Measurements from ENCODE around the gene SFSWAP. TPM values are rescaled to one million over a fixed set of nuclear protein-coding genes. Genes with fewer than 3 reads are reported as not detected.
A peak's percentile ranks its signal among the peaks of the same experiment; 100 is the strongest.

SFSWAP gene
- total and polyA plus RNA-seq, 5 donors from 2014 or later, result 14.6 to 105 (median 18.3) TPM

GRCh38 chr12:131828671-131829355, 117.9 kb downstream of the SFSWAP start:
- ATAC-seq (ENCODE audit: low read depth in 2 of 2) (no peak), DNase-seq (peak in 1 of 3 donors; percentile 24)
- no peak overlapping the region for H3K27ac ChIP-seq (ENCODE audit: insufficient read depth, low read length, poor library complexity, severe bottlenecking)
- H3K36me3 ChIP-seq (ENCODE audit: control insufficient read depth, insufficient read depth, low read length), result no peaks in the 10 kb centered on the region
- H3K9me3 ChIP-seq (ENCODE audit: control insufficient read depth in 2 of 2, low read length in 2 of 2), result no peaks in the 10 kb centered on the region
- peaks cover 0 to 21% (median 1%) of the 10 kb centered on the region in 4 donors for H3K4me1 Mint-ChIP-seq
- peaks cover 0 to 7% (median 0%) of the 10 kb centered on the region in 7 donors for H3K9me3 Mint-ChIP-seq
- H3K4me1 ChIP-seq (ENCODE audit: control insufficient read depth, insufficient read depth, low read length, poor library complexity, severe bottlenecking), result peaks cover 33% of the 10 kb centered on the region
- H3K27ac Mint-ChIP-seq, result no peak overlapping the region
- peaks cover 59% of the 10 kb centered on the region for H3K27me3 Mint-ChIP-seq
- H3K36me3 Mint-ChIP-seq, result no peaks in the 10 kb centered on the region
- H3K4me3 ChIP-seq (ENCODE audit: low read depth, low read length), result no peak overlapping the region
- peaks cover 2% of the 10 kb centered on the region for H3K27me3 ChIP-seq (ENCODE audit: control insufficient read depth, insufficient read depth, low read length)
- peak overlapping the region in 3 of 4 donors; percentile 44 to 51 (median 46) for H3K4me3 Mint-ChIP-seq

- Mint-ChIP-seq H3K27ac (no peak overlapping the region), H3K36me3 (no peaks in the 10 kb centered on the region), H3K9me3 (peaks cover 0 to 7% (median 0%) of the 10 kb centered on the region in 7 donors), H3K4me3 (peak overlapping the region in 3 of 4 donors; percentile 44 to 51 (median 46)), H3K4me1 (peaks cover 0 to 21% (median 1%) of the 10 kb centered on the region in 4 donors), H3K27me3 (peaks cover 60% of the 10 kb centered on the region)
- no peaks in the 10 kb centered on the region for H3K36me3 ChIP-seq (ENCODE audit: control insufficient read depth, insufficient read depth, low read length)
- H3K4me3 ChIP-seq (ENCODE audit: low read depth, low read length), result no peak overlapping the region
- H3K4me1 ChIP-seq (ENCODE audit: control insufficient read depth, insufficient read depth, low read length, poor library complexity, severe bottlenecking), result peaks cover 33% of the 10 kb centered on the region
- peaks cover 2% of the 10 kb centered on the region for H3K27me3 ChIP-seq (ENCODE audit: control insufficient read depth, insufficient read depth, low read length)
- no peak for DNase-seq
- no peak overlapping the region for H3K27ac ChIP-seq (ENCODE audit: insufficient read depth, low read length, poor library complexity, severe bottlenecking)
- ATAC-seq (ENCODE audit: low read depth in 2 of 2), result no peak
- no peaks in the 10 kb centered on the region for H3K9me3 ChIP-seq (ENCODE audit: control insufficient read depth in 2 of 2, low read length in 2 of 2)
Observed at GRCh38 chr12:131829356-131829747, 118.5 kb downstream of the SFSWAP start.

GRCh38 chr12:131829791-131830334, 119.0 kb downstream of the SFSWAP start:
- H3K36me3 ChIP-seq (ENCODE audit: control insufficient read depth, insufficient read depth, low read length), result no peaks in the 10 kb centered on the region
- peaks cover 2% of the 10 kb centered on the region for H3K27me3 ChIP-seq (ENCODE audit: control insufficient read depth, insufficient read depth, low read length)
- no peaks in the 10 kb centered on the region for H3K9me3 ChIP-seq (ENCODE audit: control insufficient read depth in 2 of 2, low read length in 2 of 2)
- Mint-ChIP-seq H3K27ac (no peak overlapping the region), H3K27me3 (peaks cover 60% of the 10 kb centered on the region), H3K4me3 (no peak overlapping the region), H3K4me1 (peaks cover 0 to 21% (median 1%) of the 10 kb centered on the region in 4 donors), H3K36me3 (no peaks in the 10 kb centered on the region), H3K9me3 (peaks cover 0 to 7% (median 0%) of the 10 kb centered on the region in 7 donors)
- H3K4me1 ChIP-seq (ENCODE audit: control insufficient read depth, insufficient read depth, low read length, poor library complexity, severe bottlenecking), result peaks cover 33% of the 10 kb centered on the region
- DNase-seq, result no peak
- no peak overlapping the region for H3K4me3 ChIP-seq (ENCODE audit: low read depth, low read length)
- H3K27ac ChIP-seq (ENCODE audit: insufficient read depth, low read length, poor library complexity, severe bottlenecking), result no peak overlapping the region
- no peak for ATAC-seq (ENCODE audit: low read depth in 2 of 2)

- no peaks in the 10 kb centered on the region for H3K36me3 ChIP-seq (ENCODE audit: control insufficient read depth, insufficient read depth, low read length)
- H3K9me3 ChIP-seq (ENCODE audit: control insufficient read depth in 2 of 2, low read length in 2 of 2), result no peaks in the 10 kb centered on the region
- Mint-ChIP-seq H3K9me3 (peaks cover 0 to 7% (median 0%) of the 10 kb centered on the region in 7 donors), H3K27me3 (peaks cover 55% of the 10 kb centered on the region), H3K27ac (no peak overlapping the region), H3K36me3 (no peaks in the 10 kb centered on the region), H3K4me1 (peaks cover 0 to 18% (median 1%) of the 10 kb centered on the region in 4 donors), H3K4me3 (peak overlapping the region in 2 of 4 donors; percentile 56 to 70)
- peak in 1 of 3 donors; percentile 32 for DNase-seq
- H3K27me3 ChIP-seq (ENCODE audit: control insufficient read depth, insufficient read depth, low read length), result peaks cover 2% of the 10 kb centered on the region
- H3K27ac ChIP-seq (ENCODE audit: insufficient read depth, low read length, poor library complexity, severe bottlenecking), result no peak overlapping the region
- H3K4me3 ChIP-seq (ENCODE audit: low read depth, low read length), result no peak overlapping the region
- no peak for ATAC-seq (ENCODE audit: low read depth in 2 of 2)
- H3K4me1 ChIP-seq (ENCODE audit: control insufficient read depth, insufficient read depth, low read length, poor library complexity, severe bottlenecking), result peaks cover 33% of the 10 kb centered on the region
Observed at GRCh38 chr12:131830335-131830913, 119.5 kb downstream of the SFSWAP start.

GRCh38 chr12:131830914-131831571, 120.2 kb downstream of the SFSWAP start:
- Histone ChIP-seq H3K9me3 (ENCODE audit: control insufficient read depth in 2 of 2, low read length in 2 of 2) (no peaks in the 10 kb centered on the region), H3K4me1 (ENCODE audit: control insufficient read depth, insufficient read depth, low read length, poor library complexity, severe bottlenecking) (peaks cover 33% of the 10 kb centered on the region), H3K27ac (ENCODE audit: insufficient read depth, low read length, poor library complexity, severe bottlenecking) (no peak overlapping the region), H3K36me3 (ENCODE audit: control insufficient read depth, insufficient read depth, low read length) (no peaks in the 10 kb centered on the region), H3K27me3 (ENCODE audit: control insufficient read depth, insufficient read depth, low read length) (peaks cover 2% of the 10 kb centered on the region), H3K4me3 (ENCODE audit: low read depth, low read length) (no peak overlapping the region)
- DNase-seq, result peak in 1 of 3 donors; percentile 36
- peaks cover 49% of the 10 kb centered on the region for H3K27me3 Mint-ChIP-seq
- H3K27ac Mint-ChIP-seq, result no peak overlapping the region
- H3K4me1 Mint-ChIP-seq, result peaks cover 0 to 18% (median 1%) of the 10 kb centered on the region in 4 donors
- ATAC-seq (ENCODE audit: low read depth in 2 of 2), result peak in 1 of 2 donors; percentile 7
- no peaks in the 10 kb centered on the region for H3K36me3 Mint-ChIP-seq
- H3K9me3 Mint-ChIP-seq, result peaks cover 0 to 6% (median 0%) of the 10 kb centered on the region in 7 donors
- H3K4me3 Mint-ChIP-seq, result peak overlapping the region in 3 of 4 donors; percentile 51 to 70 (median 56)

- Histone ChIP-seq H3K4me1 (ENCODE audit: control insufficient read depth, insufficient read depth, low read length, poor library complexity, severe bottlenecking) (peaks cover 33% of the 10 kb centered on the region), H3K27ac (ENCODE audit: insufficient read depth, low read length, poor library complexity, severe bottlenecking) (no peak overlapping the region), H3K9me3 (ENCODE audit: control insufficient read depth in 2 of 2, low read length in 2 of 2) (no peaks in the 10 kb centered on the region), H3K27me3 (ENCODE audit: control insufficient read depth, insufficient read depth, low read length) (peaks cover 2% of the 10 kb centered on the region), H3K36me3 (ENCODE audit: control insufficient read depth, insufficient read depth, low read length) (no peaks in the 10 kb centered on the region), H3K4me3 (ENCODE audit: low read depth, low read length) (no peak overlapping the region)
- Mint-ChIP-seq H3K4me1 (peaks cover 0 to 18% (median 1%) of the 10 kb centered on the region in 4 donors), H3K9me3 (peaks cover 0 to 3% (median 0%) of the 10 kb centered on the region in 7 donors), H3K4me3 (no peak overlapping the region), H3K27ac (no peak overlapping the region), H3K36me3 (no peaks in the 10 kb centered on the region), H3K27me3 (peaks cover 43% of the 10 kb centered on the region)
- ATAC-seq (ENCODE audit: low read depth in 2 of 2) (no peak), DNase-seq (no peak)
Observed at GRCh38 chr12:131831635-131832041, 120.7 kb downstream of the SFSWAP start.

- Mint-ChIP-seq H3K27me3 (peaks cover 33% of the 10 kb centered on the region), H3K4me1 (peaks cover 0 to 16% (median under 1%) of the 10 kb centered on the region in 4 donors), H3K9me3 (peaks cover 0 to 3% (median 0%) of the 10 kb centered on the region in 7 donors), H3K36me3 (no peaks in the 10 kb centered on the region), H3K4me3 (peak overlapping the region in 1 of 4 donors; percentile 43), H3K27ac (peak overlapping the region in 1 of 3 donors; percentile 9)
- H3K36me3 ChIP-seq (ENCODE audit: control insufficient read depth, insufficient read depth, low read length), result no peaks in the 10 kb centered on the region
- no peak overlapping the region for H3K4me3 ChIP-seq (ENCODE audit: low read depth, low read length)
- H3K4me1 ChIP-seq (ENCODE audit: control insufficient read depth, insufficient read depth, low read length, poor library complexity, severe bottlenecking), result peaks cover 33% of the 10 kb centered on the region
- no peaks in the 10 kb centered on the region for H3K9me3 ChIP-seq (ENCODE audit: control insufficient read depth in 2 of 2, low read length in 2 of 2)
- no peak for ATAC-seq (ENCODE audit: low read depth in 2 of 2)
- DNase-seq, result no peak
- H3K27me3 ChIP-seq (ENCODE audit: control insufficient read depth, insufficient read depth, low read length), result no peaks in the 10 kb centered on the region
- H3K27ac ChIP-seq (ENCODE audit: insufficient read depth, low read length, poor library complexity, severe bottlenecking), result no peak overlapping the region
Observed at GRCh38 chr12:131832321-131833231, 121.7 kb downstream of the SFSWAP start.

Measured in CD4-positive, CD25-positive, alpha-beta regulatory T cell (primary cell).